ENCODE measurements around the gene DCLK2.

DCLK2 gene

GRCh38 chr4:150209140-150209829, 131.0 kb downstream of the DCLK2 start:
- no peak for DNase-seq (ENCODE audit: low read depth)

DNA sequence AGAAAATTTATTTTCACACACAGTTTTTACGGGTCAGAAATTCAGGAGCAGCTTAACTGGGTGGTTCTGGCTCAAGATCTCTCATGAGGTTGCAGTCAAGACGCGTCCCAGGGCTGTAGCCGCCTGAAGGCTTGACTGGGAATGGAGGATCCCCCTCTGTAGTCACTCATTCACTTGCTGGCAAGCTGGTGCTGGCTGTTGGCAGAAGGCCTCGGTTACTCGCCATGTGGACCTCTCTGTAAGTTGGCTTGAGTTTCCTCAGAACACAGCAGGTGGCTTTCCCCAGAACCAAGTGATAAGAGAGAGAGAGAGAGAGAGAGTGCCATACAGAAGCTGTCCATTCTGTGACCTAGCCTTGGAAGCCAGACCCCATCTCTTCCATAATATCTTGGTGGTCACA, 132.8 kb downstream of the DCLK2 start:
- DNase-seq (ENCODE audit: low read depth): no peak

GRCh38 chr4:150211799-150212445, 133.7 kb downstream of the DCLK2 start:
- no peak for DNase-seq (ENCODE audit: low read depth)

DNA sequence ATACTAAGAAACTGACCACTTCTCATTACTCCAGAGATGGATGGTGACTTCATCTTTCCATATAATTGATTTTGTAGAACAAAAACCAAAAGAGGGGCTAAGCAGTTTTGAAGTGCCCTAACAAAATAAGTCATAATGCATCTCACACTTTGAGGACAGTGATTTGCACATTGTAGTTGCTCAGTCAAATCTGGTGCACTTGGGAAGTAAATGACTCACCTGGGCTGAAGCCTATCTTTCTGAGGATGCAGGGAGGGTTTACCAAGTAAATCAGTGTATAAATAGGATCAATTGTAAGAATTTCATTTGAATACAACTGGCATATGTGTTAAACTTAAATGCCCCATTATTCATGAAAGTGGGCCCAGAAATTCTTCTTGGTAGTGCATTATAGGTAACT, 134.2 kb downstream of the DCLK2 start:
- DNase-seq (ENCODE audit: low read depth): no peak

GRCh38 chr4:150212927-150213326, 134.7 kb downstream of the DCLK2 start:
- DNase-seq (ENCODE audit: low read depth): no peak

GRCh38 chr4:150215601-150216000, 137.4 kb downstream of the DCLK2 start:
- DNase-seq (ENCODE audit: low read depth): no peak

- no peak for DNase-seq (ENCODE audit: low read depth)
Observed at GRCh38 chr4:150216726-150217125, 138.5 kb downstream of the DCLK2 start.

GRCh38 chr4:150217192-150217591, 138.9 kb downstream of the DCLK2 start:
- no peak for DNase-seq (ENCODE audit: low read depth)

DNA sequence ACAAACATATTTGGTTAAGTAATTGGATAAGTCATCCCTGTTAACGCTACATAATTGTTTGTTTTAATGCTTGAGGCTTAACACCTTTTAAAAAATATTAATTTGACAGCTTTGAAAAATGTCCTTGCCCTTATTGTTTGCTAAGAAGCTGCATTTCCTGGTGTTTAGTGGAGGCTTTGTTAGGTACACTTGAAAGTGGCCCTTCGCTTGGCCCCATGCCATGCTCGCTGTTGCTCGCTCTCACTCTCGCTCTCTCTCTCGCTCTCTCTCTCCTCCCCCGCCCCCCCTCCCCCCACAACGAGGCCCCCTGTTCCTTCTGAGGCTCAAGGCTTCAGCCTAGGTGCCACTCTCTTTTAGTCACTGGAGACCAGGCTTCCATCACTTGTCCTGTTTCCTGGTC, 139.6 kb downstream of the DCLK2 start:
- DNase-seq (ENCODE audit: low read depth): no peak

GRCh38 chr4:150218447-150218846, 140.2 kb downstream of the DCLK2 start:
- no peak for DNase-seq (ENCODE audit: low read depth)

DNA sequence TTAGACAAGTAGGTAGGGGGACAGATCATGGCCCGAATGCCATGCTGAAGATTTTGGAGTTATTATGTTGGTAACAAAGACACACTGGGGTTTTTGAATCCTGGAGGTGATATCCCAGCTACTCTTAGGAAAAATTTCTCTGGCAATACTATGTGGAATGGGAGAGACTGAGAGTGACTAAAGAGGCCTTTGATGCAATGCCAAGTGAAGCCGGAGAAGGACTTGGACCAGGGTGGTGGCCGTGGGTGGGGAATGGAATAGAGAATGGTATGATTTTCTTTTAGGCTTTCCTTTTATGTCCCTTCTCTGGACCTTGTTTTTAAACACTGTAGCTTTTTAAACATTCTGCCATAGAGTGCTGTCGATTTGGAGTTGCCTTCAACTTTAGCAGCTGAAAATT, 141.6 kb downstream of the DCLK2 start:
- DNase-seq (ENCODE audit: low read depth): no peak

DNA sequence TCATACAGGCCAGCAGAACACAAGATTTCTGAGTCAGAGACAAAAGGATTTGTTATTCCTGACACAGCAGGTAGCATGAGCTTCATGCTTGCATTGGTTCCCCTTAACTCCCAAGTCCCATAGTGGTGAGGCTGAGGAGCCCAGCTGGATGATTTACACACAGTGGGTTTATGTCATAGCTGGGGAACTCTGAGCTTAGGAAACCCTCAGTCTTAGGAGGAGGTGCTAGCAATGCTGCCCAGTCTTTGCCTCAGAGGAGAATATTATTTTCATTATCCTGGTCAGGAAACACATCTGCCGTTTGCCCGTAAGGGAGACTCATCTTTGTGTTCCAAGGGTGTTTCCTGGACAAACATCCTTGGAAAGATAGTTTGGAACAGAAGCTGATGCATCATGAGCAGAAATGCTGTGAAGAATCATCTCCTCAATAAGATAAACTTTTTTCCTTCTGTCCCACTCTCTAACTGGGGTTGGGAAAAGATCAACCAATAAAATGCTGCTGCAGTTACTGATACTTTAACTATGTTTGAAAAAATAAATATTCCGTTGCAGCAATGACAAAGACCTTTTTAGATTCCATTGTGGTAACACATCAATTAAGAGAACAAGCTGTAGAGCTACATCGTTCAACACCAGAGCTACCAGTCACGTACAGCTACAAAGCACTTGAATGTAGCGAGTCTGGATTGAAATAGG, 146.8 kb downstream of the DCLK2 start:
- no peak for DNase-seq (ENCODE audit: low read depth)

DNA sequence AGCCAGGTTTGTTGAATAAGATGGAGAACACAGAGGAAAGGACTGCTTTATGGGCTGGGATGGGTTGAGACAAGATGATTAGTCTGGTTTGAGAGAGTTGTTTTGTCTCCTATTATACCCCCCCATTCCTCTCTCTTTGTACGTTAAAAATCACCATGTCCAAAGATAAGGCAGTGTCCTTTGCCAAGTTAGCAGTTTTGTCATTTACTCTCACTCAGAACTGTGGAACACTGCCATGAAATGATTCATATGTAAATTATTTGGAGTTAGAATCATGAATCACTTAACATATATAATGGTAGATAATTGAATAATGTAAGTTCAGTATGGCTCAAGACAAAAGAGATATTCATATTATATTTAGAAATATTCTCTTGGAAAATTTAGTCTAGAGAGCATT, 151.3 kb downstream of the DCLK2 start:
- no peak for DNase-seq (ENCODE audit: low read depth)

- DNase-seq (ENCODE audit: low read depth): no peak
Observed at GRCh38 chr4:150230561-150230960, 152.3 kb downstream of the DCLK2 start.

- DNase-seq (ENCODE audit: low read depth): no peak
Observed at GRCh38 chr4:150231107-150231770, 153.0 kb downstream of the DCLK2 start.

GRCh38 chr4:150232029-150232428, 153.8 kb downstream of the DCLK2 start:
- DNase-seq (ENCODE audit: low read depth): no peak

- no peak for DNase-seq (ENCODE audit: low read depth)
Observed at GRCh38 chr4:150234246-150234645, 156.0 kb downstream of the DCLK2 start.

GRCh38 chr4:150235317-150235716, 157.1 kb downstream of the DCLK2 start:
- DNase-seq (ENCODE audit: low read depth): no peak

- no peak for DNase-seq (ENCODE audit: low read depth)
Observed at GRCh38 chr4:150235808-150236271, 157.6 kb downstream of the DCLK2 start.

GRCh38 chr4:150236626-150237025, 158.4 kb downstream of the DCLK2 start:
- DNase-seq (ENCODE audit: low read depth): no peak

GRCh38 chr4:150237110-150237872, 159.0 kb downstream of the DCLK2 start:
- DNase-seq (ENCODE audit: low read depth): no peak

DNA sequence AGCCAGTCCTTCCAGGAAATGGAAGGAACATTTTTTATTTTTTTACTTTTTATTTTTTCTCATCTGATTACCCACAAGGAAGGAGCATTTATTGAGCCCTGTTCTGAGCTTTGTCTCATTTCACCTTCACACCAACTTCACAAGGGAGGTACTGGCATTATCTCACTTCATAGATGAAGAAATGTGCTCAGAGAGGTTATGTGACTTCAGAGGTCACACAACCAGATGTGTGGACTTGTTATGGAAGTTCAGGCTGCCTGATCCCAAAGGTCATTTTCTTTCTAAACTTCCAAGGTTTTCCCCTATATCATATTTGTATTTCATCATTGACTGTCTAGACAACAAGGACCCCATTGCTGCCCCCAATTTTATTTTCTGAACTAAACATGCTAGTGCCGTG, 160.3 kb downstream of the DCLK2 start:
- no peak for DNase-seq (ENCODE audit: low read depth)

Measured in activated T-helper 9 cell treated with anti-CD3 and anti-CD28 coated beads, Interleukin-2, amount 50 U/mL, for 16 hours (primary cell).